IMR-90 (cell line): ENCODE measurements around the gene ZNHIT6. TPM values are rescaled to one million over a fixed set of nuclear protein-coding genes. Genes with fewer than 3 reads are reported as not detected.

ENCODE experiments used
- ATAC-seq: fragments of 200-7000 bp; cut with Tn5 transposase; 2 replicates; pipeline ENCODE4 v1.9.1; 2020; ENCODE audit warnings: low read depth, mild to moderate bottlenecking, moderate library complexity
- BruUV-seq: library from RNA; stranded (reverse); fragments of 400-500 nt; replicated peaks from 2 replicates; lab custom pipeline; 2021; lab: Mats Ljungman, UMichigan
- CTCF ChIA-PET: fragments of 300-600 bp; formaldehyde crosslinking; extraction: SDS; loops from one replicate; lab custom pipeline; 2021; ENCODE audit warnings: antibody characterized with exemption; lab: Yijun Ruan, JAX
- POLR2A ChIA-PET: fragments of 300-600 bp; sonication (Branson Sonifier 250); formaldehyde crosslinking; loops from one replicate; lab custom pipeline; 2022; ENCODE audit warnings: antibody characterized with exemption; ENCODE audit not compliant: unreplicated experiment; lab: Charles Lee
- DNase-seq: peaks from one replicate; pipeline ENCODE4 v3.0.0; 2013
- H2AFZ ChIP-seq: replicated peaks from 2 replicates; pipeline ENCODE3; 2013; ENCODE audit warnings: low read length, mild to moderate bottlenecking; ENCODE audit not compliant: poor library complexity
- H2AK5ac ChIP-seq: 2 replicates; pipeline ENCODE4 v1.6.1; 2013; ENCODE audit warnings: low read depth, low read length, inconsistent platforms
- H2AK9ac ChIP-seq: replicated peaks from 2 replicates; pipeline ENCODE3; 2013; ENCODE audit warnings: mild to moderate bottlenecking, low read depth, low read length, moderate library complexity; ENCODE audit not compliant: poor library complexity
- H2BK120ac ChIP-seq: 2 replicates; pipeline ENCODE4 v1.6.1; 2013; ENCODE audit warnings: low read depth, low read length, inconsistent platforms
- H2BK15ac ChIP-seq: 3 replicates; pipeline ENCODE4 v1.6.1; 2013; ENCODE audit warnings: low read depth, low read length, inconsistent platforms
- H2BK20ac ChIP-seq: 2 replicates; pipeline ENCODE4 v1.6.1; 2013; ENCODE audit warnings: low read depth, mild to moderate bottlenecking, inconsistent platforms, low read length, moderate library complexity
- H2BK5ac ChIP-seq: 2 replicates; pipeline ENCODE4 v1.6.1; 2013; ENCODE audit warnings: mild to moderate bottlenecking, low read depth, low read length, inconsistent platforms; ENCODE audit not compliant: poor library complexity, severe bottlenecking
- H3K14ac ChIP-seq: replicated peaks from 2 replicates; pipeline ENCODE4 v1.6.1; 2013; ENCODE audit warnings: low read depth, low read length, inconsistent platforms
- H3K18ac ChIP-seq: 2 replicates; pipeline ENCODE4 v1.6.1; 2013; ENCODE audit warnings: low read depth, low read length, control low read depth
- H3K23ac ChIP-seq: 2 replicates; pipeline ENCODE4 v1.6.1; 2013; ENCODE audit warnings: low read depth, low read length, inconsistent platforms
- H3K27ac ChIP-seq: 2 replicates; pipeline ENCODE4 v1.5.1; 2013; ENCODE audit warnings: mild to moderate bottlenecking, control low read depth, low read length; ENCODE audit not compliant: insufficient read depth
- H3K27me3 ChIP-seq: 2 replicates; pipeline ENCODE4 v1.6.1; 2013; ENCODE audit warnings: low read length; ENCODE audit not compliant: control insufficient read depth, insufficient read depth
- H3K36me3 ChIP-seq: 2 replicates; pipeline ENCODE4 v1.6.1; 2013; ENCODE audit warnings: low read length, mixed read lengths; ENCODE audit not compliant: control insufficient read depth, insufficient read depth
- H3K4ac ChIP-seq: 2 replicates; pipeline ENCODE4 v1.6.1; 2013; ENCODE audit warnings: low read depth, low read length, inconsistent platforms
- H3K4me1 ChIP-seq: 2 replicates; pipeline ENCODE4 v1.6.1; 2013; ENCODE audit warnings: low read length, mixed read lengths; ENCODE audit not compliant: control insufficient read depth, insufficient read depth
- H3K4me2 ChIP-seq: 2 replicates; pipeline ENCODE4 v1.6.1; 2013; ENCODE audit warnings: low read depth, mild to moderate bottlenecking, control low read depth, low read length, moderate library complexity
- H3K4me3 ChIP-seq: 2 replicates; pipeline ENCODE4 v1.5.1; 2013; ENCODE audit warnings: low read depth, mild to moderate bottlenecking, control low read depth, low read length, moderate library complexity; ENCODE audit not compliant: insufficient read depth
- H3K56ac ChIP-seq: 2 replicates; pipeline ENCODE4 v1.6.1; 2013; ENCODE audit warnings: low read length, inconsistent platforms; ENCODE audit not compliant: insufficient read depth; ENCODE audit errors: extremely low read depth
- H3K79me1 ChIP-seq, 2 experiments: 2 replicates each; pipeline ENCODE4 v1.6.1; 2013; ENCODE audit warnings: low read length in 2 of 2, inconsistent platforms in 1 of 2, low read depth in 1 of 2
- H3K9ac ChIP-seq: 2 replicates; pipeline ENCODE4 v1.6.1; 2013; ENCODE audit warnings: low read depth, low read length, control low read depth
- H3K9me1 ChIP-seq: 2 replicates; pipeline ENCODE4 v1.6.1; 2013; ENCODE audit warnings: low read length, inconsistent platforms; ENCODE audit not compliant: insufficient read depth
- H3K9me3 ChIP-seq: 2 replicates; pipeline ENCODE4 v1.6.1; 2013; ENCODE audit warnings: low read length; ENCODE audit not compliant: control insufficient read depth, insufficient read depth
- H4K20me1 ChIP-seq: 2 replicates; pipeline ENCODE4 v1.6.1; 2013; ENCODE audit warnings: low read length, inconsistent platforms; ENCODE audit not compliant: insufficient read depth
- H4K5ac ChIP-seq: 2 replicates; pipeline ENCODE4 v1.6.1; 2013; ENCODE audit warnings: mild to moderate bottlenecking, low read depth, low read length, control low read depth
- H4K8ac ChIP-seq, 2 experiments: 2 replicates each; pipeline ENCODE4 v1.6.1; 2013; ENCODE audit warnings: low read depth in 2 of 2, low read length in 2 of 2, control low read depth in 1 of 2, inconsistent platforms in 1 of 2
- H4K91ac ChIP-seq: 2 replicates; pipeline ENCODE4 v1.6.1; 2013; ENCODE audit warnings: low read depth, low read length, inconsistent platforms; ENCODE audit not compliant: insufficient read depth
- BHLHE40 ChIP-seq: fragments of 150-350 bp; IDR thresholded peaks from 2 replicates; pipeline ENCODE4 v1.6.1; 2016; ENCODE audit warnings: mild to moderate bottlenecking, low read depth, low read length
- CEBPB ChIP-seq: IDR thresholded peaks from 2 replicates; pipeline ENCODE4 v1.6.1; 2012; ENCODE audit warnings: low read depth, low read length, improper control_type of control experiment
- CHD1 ChIP-seq: IDR thresholded peaks from 2 replicates; pipeline ENCODE4 v1.6.1; 2012; ENCODE audit warnings: low read depth, low read length, improper control_type of control experiment
- MXI1 ChIP-seq: IDR thresholded peaks from 2 replicates; pipeline ENCODE4 v1.6.1; 2012; ENCODE audit warnings: low read depth, mild to moderate bottlenecking, low read length, moderate library complexity, borderline replicate concordance
- POLR2A ChIP-seq: IDR thresholded peaks from 2 replicates; pipeline ENCODE4 v1.6.1; 2012; ENCODE audit warnings: mild to moderate bottlenecking, low read depth, low read length
- RAD21 ChIP-seq: IDR thresholded peaks from 2 replicates; pipeline ENCODE4 v1.6.1; 2012; ENCODE audit warnings: low read length, improper control_type of control experiment
- WGBS, 2 experiments: methylation state at CpG; one replicate each; pipeline versions ENCODE4 v1.1.5 to v1.1.7; 2013; ENCODE audit warnings: missing lambda C conversion rate in 2 of 2; ENCODE audit not compliant: insufficient read length in 1 of 2; ENCODE audit errors: extremely low coverage in 2 of 2; 5-methylcytosine and 5-hydroxymethylcytosine counted together
- dilution Hi-C: fragments of 300-500 bp; cut with HindIII; formaldehyde crosslinking; loops from one replicate; pipeline ENCODE4 v1.14.3; 2018; ENCODE audit warnings: low sequenced_read_pairs; ENCODE audit not compliant: unreplicated experiment
- in situ Hi-C: fragments of 300-500 bp; cut with MboI; formaldehyde crosslinking; loops from 3 replicates; pipeline ENCODE4 v1.14.3; 2019; ENCODE audit warnings: low sequenced_read_pairs, inconsistent platforms, mixed read lengths
- intact Hi-C: fragments of 100-400 bp; cut with micrococcal nuclease; formaldehyde crosslinking; loops from 2 replicates; pipeline ENCODE4 v1.10.0; 2022
- polyA plus RNA-seq, 3 experiments: library from polyadenylated mRNA; depleted of rRNA; stranded (reverse); fragments of >200 nt; gene quantifications; 2 replicates each; pipeline ENCODE4 v1.2.3, GENCODE V29; 2012; ENCODE audit warnings: low replicate concordance in 1 of 3
- total RNA-seq: library from RNA; depleted of rRNA; stranded (reverse); fragments of >200 nt; gene quantifications from 2 replicates; pipeline ENCODE4 v1.2.3, GENCODE V29; 2012
- TF ChIP-seq, protein P1 (sequence below): fragments of 150-350 bp; IDR thresholded peaks from 2 replicates; pipeline ENCODE4 v1.6.1; 2016; ENCODE audit warnings: low read depth, mild to moderate bottlenecking, low read length, moderate library complexity, borderline replicate concordance
- TF ChIP-seq, protein P2 (sequence below): fragments of 150-350 bp; IDR thresholded peaks from 2 replicates; pipeline ENCODE4 v1.6.1; 2017; ENCODE audit warnings: mild to moderate bottlenecking, antibody characterized with exemption, low read length, low read depth

ZNHIT6 gene
- total and polyA plus RNA-seq, 2 of the 4 experiments (the other 2 are of a cell fraction), result 9.0 to 13.7 TPM

DNA sequence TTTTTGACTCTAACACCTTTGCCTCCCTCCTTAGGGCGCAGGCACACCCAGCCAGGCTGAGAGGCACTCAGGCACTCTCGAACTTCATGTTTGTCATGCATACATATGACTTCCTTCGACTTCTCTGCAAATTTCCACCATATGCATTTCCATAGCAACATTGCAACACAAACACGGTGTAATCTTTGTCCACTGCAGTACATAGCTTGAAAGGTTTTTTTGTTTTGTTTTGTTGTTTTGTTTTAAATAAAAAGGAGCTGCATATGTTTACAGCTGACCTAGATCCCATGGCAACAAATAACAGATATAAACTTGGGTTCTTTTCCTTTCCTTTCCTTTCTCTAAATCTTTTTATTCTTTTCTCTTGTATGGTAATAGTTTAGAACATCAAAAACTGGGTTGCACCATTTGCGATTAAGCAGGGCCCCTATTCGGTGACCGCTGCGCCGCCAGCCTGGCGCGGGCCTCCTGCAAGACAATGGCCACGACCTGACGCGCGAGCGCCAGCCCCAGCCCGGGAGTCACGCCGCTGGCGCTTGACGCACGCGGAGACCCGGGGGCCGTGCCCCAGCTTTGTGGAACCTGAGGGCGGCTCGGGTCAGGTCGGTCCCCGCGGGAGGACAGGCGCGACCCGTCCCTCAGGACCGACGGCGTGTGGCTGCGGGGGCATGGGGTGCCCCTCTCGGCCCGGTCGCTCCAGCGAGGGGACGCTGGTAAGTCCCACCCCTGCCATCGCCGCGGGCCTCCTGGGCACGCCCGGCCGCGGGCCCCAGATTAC, 92.5 kb downstream of the ZNHIT6 start:
- Histone ChIP-seq H3K79me1 (peaks cover 0 to 3% of the 10 kb centered on the region in 2 experiments; a peak in 2 of 4 replicates), H4K20me1 (no peaks in the 10 kb centered on the region), H3K4me1 (peaks cover 20% of the 10 kb centered on the region), H4K8ac (peak overlapping the region in 1 of 2 experiments; percentile 13; a peak in 1 of 4 replicates), H2BK5ac (no peak overlapping the region), H4K5ac (0 out of 2 replicates have a peak overlapping the region, but pooled peaks have one; percentile 32), H3K9ac (no peak overlapping the region), H2BK20ac (no peak overlapping the region), H3K14ac (no peak overlapping the region), H3K27ac (no peak overlapping the region), H3K4ac (no peak overlapping the region; the same call in 1 of the 2 replicates), H2BK15ac (peak overlapping the region; percentile 85; the same call in 1 of the 3 replicates), H2AK9ac (no peak overlapping the region), H3K9me3 (no peaks in the 10 kb centered on the region), H3K36me3 (no peaks in the 10 kb centered on the region), H4K91ac (no peak overlapping the region), H3K9me1 (0 out of 2 replicates have a peak, but pooled peaks cover 3% of the 10 kb centered on the region), H3K4me3 (no peak overlapping the region), H2BK120ac (peak overlapping the region; percentile 80), H2AFZ (no peak overlapping the region), H3K23ac (0 out of 2 replicates have a peak overlapping the region, but pooled peaks have one; percentile 20), H3K18ac (no peak overlapping the region), H3K27me3 (no peaks in the 10 kb centered on the region), H3K56ac (no peak overlapping the region), H3K4me2 (no peak overlapping the region), H2AK5ac (peak overlapping the region; percentile 87; the same call in 1 of the 2 replicates)
- ChIA-PET CTCF (no interaction called here), POLR2A (interaction anchor here (1.4 kb wide), 1 partner anchor 32 kb away, joined by 3 read pairs; no protein-coding TSS in a partner anchor)
- WGBS, 2 experiments, result 76% methylated on average over 23 of the region's 49 CpGs; no CpG with 5 or more reads in 1 of the 2 experiments
- dilution Hi-C loops, result no loop called here
- DNase-seq, result no peak
- in situ Hi-C loops, result no loop called here
- no peak for ATAC-seq
- intact Hi-C loops, result loop anchor here (10.0 kb wide), 1 partner anchor 269 kb away; no protein-coding TSS in a partner anchor
- BruUV-seq, result no TSS peak
- TF ChIP-seq, protein P1, sequence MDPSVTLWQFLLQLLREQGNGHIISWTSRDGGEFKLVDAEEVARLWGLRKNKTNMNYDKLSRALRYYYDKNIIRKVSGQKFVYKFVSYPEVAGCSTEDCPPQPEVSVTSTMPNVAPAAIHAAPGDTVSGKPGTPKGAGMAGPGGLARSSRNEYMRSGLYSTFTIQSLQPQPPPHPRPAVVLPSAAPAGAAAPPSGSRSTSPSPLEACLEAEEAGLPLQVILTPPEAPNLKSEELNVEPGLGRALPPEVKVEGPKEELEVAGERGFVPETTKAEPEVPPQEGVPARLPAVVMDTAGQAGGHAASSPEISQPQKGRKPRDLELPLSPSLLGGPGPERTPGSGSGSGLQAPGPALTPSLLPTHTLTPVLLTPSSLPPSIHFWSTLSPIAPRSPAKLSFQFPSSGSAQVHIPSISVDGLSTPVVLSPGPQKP, result no peak
- no peak for TF ChIP-seq RAD21
- TF ChIP-seq CEBPB, result no peak
- no peak for TF ChIP-seq POLR2A
- no peak for TF ChIP-seq MXI1
- no peak for TF ChIP-seq BHLHE40
- TF ChIP-seq, protein P2, sequence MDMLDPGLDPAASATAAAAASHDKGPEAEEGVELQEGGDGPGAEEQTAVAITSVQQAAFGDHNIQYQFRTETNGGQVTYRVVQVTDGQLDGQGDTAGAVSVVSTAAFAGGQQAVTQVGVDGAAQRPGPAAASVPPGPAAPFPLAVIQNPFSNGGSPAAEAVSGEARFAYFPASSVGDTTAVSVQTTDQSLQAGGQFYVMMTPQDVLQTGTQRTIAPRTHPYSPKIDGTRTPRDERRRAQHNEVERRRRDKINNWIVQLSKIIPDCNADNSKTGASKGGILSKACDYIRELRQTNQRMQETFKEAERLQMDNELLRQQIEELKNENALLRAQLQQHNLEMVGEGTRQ, result no peak
- no peak for TF ChIP-seq CHD1
